Body of pancreas (tissue), 4 donors: ENCODE data around the gene CCDC12.

ENCODE experiments used
- CTCF ChIP-seq, 7 experiments: fragments of 450-650 bp in 4 of 7; fragments of 200-600 bp in 3 of 7; sonication (generic) in 3 of 7; IDR thresholded peaks; one replicate each; pipeline ENCODE4 v1.5.1; 2016 to 2019; ENCODE audit warnings: antibody characterized with exemption in 7 of 7
- POLR2A ChIP-seq, 3 donors: fragments of 450-650 bp; IDR thresholded peaks; one replicate each; pipeline ENCODE4 v1.6.1; 2016; ENCODE audit warnings: antibody characterized with exemption in 3 of 3, mild to moderate bottlenecking in 2 of 3

DNA sequence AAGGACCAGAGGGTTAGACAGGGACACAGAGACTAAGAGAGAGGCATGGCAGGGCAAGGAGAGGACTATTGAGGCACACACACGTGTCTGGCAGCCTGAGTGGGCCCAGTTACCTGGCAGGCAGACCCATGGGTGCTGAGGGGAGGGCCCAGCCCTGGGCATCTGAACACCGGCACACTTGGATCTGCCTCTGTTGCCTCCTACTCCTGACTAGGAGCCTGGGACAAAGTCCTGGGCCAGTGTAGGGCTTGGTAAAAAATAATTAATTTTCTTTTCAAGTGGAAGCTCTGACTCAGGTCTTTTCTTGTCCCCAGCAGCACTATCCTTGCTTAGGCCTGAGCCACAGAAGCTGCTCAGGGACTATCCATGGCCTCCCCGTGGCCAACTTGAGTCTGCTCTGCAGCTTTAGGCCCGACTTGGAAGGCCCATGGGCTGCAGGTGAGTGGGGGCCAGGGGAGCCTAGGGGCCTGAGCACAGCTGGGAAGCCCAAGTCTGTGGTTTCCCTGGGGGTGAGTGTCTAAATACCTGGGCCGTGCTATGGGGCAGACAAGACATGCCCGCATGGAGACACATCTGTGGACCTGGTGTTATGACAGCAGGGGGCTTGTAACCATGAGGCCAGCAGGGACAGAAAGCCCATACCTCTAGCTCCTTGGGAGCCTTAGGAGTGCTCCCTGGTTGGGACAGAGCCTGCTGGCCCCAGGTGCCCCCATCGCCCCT is 99.0 kb downstream of the CCDC12 start, which contains the start of gene PTH1R:
- TF ChIP-seq CTCF (IDR thresholded peaks at IDR 0.05) (no peak), POLR2A (IDR thresholded peaks at IDR 0.05) (no peak)
